ENCODE data around the gene ARRDC3.

GRCh38 chr5:91408710-91409109 is 25.6 kb upstream of the ARRDC3 start:
- no peak for TF ChIP-seq CTCF (IDR thresholded peaks at IDR 0.05)
- no peak for TF ChIP-seq POLR2A (IDR thresholded peaks at IDR 0.05)

Measured in heart left ventricle (tissue), 13 donors.